Mesodermal cell (in vitro differentiated cells): Measurements from ENCODE around the gene CENPO.

Source experiments
- H3K27ac ChIP-seq: 2 replicates; pipeline ENCODE4 v1.7.0; 2013; ENCODE audit warnings: mild to moderate bottlenecking, low read depth, low read length, moderate library complexity; ENCODE audit not compliant: severe bottlenecking
- H3K36me3 ChIP-seq: 2 replicates; pipeline ENCODE4 v1.7.1; 2013; ENCODE audit warnings: mild to moderate bottlenecking, low read length, moderate library complexity; ENCODE audit not compliant: control insufficient read depth, insufficient read depth
- H3K4me1 ChIP-seq: one replicate; pipeline ENCODE4 v1.7.1; 2013; ENCODE audit warnings: mild to moderate bottlenecking, low read length; ENCODE audit not compliant: insufficient read depth, control insufficient read depth, poor library complexity, severe bottlenecking
- H3K4me3 ChIP-seq: 2 replicates; pipeline ENCODE4 v1.7.0; 2013; ENCODE audit warnings: low read length, control low read depth, mild to moderate bottlenecking; ENCODE audit not compliant: insufficient read depth, poor library complexity, severe bottlenecking; ENCODE audit errors: extremely low read depth
- H3K9me3 ChIP-seq: 2 replicates; pipeline ENCODE4 v1.7.1; 2013; ENCODE audit warnings: mild to moderate bottlenecking, low read length, moderate library complexity; ENCODE audit not compliant: control insufficient read depth
- WGBS, 2 experiments: methylation state at CpG; one replicate each; pipeline ENCODE4 v1.1.5; 2013; ENCODE audit warnings: missing lambda C conversion rate in 2 of 2; ENCODE audit not compliant: insufficient coverage in 2 of 2; 5-methylcytosine and 5-hydroxymethylcytosine counted together

Gene CENPO

DNA sequence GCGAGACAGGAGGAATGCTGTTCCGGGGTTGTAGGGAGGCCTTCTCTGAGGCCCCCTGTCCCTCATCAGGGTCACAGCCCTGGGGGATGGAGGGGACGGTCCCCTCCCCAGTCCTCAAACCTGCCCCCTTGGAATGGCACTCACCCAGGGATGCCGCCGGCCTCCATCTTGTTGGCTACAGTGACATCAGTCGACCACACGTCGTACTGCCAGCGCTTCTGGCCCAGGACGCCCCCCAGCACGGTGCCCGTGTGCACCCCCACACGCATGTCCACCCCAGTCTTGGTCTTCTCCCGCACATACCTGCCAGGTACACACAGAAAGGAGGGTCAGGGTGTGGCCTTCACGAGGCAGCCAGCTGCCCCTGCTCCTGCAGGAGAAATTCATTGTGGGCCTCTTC, 46.5 kb downstream of the CENPO start:
- H3K9me3 ChIP-seq, result no peaks in the 10 kb centered on the region
- WGBS, 2 experiments, result 91 to 93% methylated on average over 11 to 15 of the region's 15 CpGs
- no peak overlapping the region for H3K27ac ChIP-seq
- peaks cover 19% of the 10 kb centered on the region for H3K36me3 ChIP-seq
- H3K4me3 ChIP-seq, result no peak overlapping the region
- no peaks in the 10 kb centered on the region for H3K4me1 ChIP-seq

- H3K4me1 ChIP-seq, result no peaks in the 10 kb centered on the region
- no peak overlapping the region for H3K27ac ChIP-seq
- H3K9me3 ChIP-seq, result no peaks in the 10 kb centered on the region
- no peak overlapping the region for H3K4me3 ChIP-seq
- WGBS, 2 experiments, result 79 to 80% methylated on average over 13 to 17 of the region's 17 CpGs
- H3K36me3 ChIP-seq, result peaks cover 14% of the 10 kb centered on the region
Measured at GRCh38 chr2:24840164-24840869, 47.1 kb downstream of the CENPO start.

GRCh38 chr2:24840962-24841945, 48.0 kb downstream of the CENPO start:
- Histone ChIP-seq H3K27ac (no peak overlapping the region), H3K4me3 (no peak overlapping the region), H3K4me1 (no peaks in the 10 kb centered on the region), H3K36me3 (peaks cover 8% of the 10 kb centered on the region), H3K9me3 (peaks cover 2% of the 10 kb centered on the region)
- 88 to 90% methylated on average over 20 to 25 of the region's 26 CpGs for WGBS, 2 experiments

DNA sequence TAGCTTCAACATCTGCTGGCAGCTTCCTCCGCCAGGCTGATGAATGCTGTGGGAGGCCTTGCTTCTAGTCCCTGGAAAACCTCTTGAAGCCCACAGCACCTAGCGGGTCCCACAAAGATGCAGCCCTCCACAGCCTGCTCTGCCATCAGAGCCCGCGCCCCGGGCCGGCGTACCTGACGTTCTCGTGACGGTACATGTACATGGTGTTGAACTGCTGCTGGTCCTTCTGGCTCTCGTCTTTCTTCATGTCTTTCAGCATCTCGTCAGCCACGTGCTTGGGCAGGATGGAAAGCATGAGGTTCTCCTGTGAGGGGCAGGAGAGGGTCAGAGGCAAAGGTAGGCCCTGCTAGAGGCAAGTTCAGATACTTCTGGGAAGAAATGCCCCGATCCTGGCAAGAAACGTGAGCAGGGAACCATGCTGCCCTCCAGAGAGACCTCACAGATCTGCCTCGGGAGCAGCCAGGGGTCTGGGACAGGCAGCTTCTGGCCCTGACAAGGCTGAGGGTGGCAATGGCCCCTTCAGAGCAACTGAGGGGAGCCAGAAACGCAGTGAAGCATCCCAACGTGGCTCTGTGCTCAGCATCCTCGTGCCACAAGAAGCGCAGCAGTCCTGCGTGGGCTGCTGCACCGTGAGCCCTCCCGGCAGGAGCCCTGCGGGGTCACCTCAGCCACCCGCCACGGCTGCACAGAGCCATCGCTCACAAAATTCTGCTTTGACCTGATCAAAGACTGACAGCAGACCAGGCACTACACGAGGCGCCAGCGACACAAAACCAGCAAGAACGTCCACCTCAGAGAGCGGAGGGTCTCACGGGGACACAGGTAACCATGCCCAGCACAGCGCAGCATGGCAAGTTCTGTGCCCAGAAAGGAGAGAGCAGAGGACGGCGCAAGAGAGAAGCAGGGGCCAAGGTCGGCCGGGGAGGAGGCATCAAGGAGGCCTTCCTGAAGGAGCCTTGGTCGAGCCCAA, 49.1 kb downstream of the CENPO start:
- H3K4me3 ChIP-seq, result no peak overlapping the region
- no peaks in the 10 kb centered on the region for H3K4me1 ChIP-seq
- 92 to 95% methylated on average over 38 to 39 of the region's 39 CpGs for WGBS, 2 experiments
- peaks cover 7% of the 10 kb centered on the region for H3K9me3 ChIP-seq
- no peak overlapping the region for H3K27ac ChIP-seq
- peaks cover 2% of the 10 kb centered on the region for H3K36me3 ChIP-seq

DNA sequence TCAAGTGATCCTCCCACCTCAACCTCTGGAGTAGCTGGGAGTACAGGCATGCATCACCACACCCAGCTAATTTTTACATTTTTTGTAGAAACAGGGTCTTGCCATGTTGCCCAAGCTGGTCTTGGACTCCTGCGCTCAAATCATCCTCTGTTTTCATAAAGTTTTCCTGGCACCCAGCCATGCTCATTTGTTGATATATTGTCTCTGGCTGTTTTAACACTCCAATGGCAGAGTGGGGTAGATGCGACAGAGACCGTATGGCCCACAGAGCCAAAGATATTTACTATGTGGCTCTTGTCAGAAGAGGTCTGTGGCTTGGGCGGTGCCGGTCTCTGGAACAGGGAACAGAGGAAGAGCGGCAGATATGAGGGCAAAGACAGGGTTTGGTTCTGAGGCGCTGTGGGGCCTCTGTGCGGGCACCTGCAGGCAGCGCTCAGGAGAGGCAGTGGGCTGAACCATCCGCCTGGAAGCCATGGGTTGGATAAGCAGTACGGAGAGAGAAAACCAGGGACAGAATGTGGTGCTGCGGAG, 50.2 kb downstream of the CENPO start:
- Histone ChIP-seq H3K4me1 (no peaks in the 10 kb centered on the region), H3K27ac (no peak overlapping the region), H3K36me3 (peaks cover 2% of the 10 kb centered on the region), H3K9me3 (peaks cover 14% of the 10 kb centered on the region), H3K4me3 (no peak overlapping the region)
- WGBS, 2 experiments, result 93 to 99% methylated on average over 9 to 12 of the region's 12 CpGs

DNA sequence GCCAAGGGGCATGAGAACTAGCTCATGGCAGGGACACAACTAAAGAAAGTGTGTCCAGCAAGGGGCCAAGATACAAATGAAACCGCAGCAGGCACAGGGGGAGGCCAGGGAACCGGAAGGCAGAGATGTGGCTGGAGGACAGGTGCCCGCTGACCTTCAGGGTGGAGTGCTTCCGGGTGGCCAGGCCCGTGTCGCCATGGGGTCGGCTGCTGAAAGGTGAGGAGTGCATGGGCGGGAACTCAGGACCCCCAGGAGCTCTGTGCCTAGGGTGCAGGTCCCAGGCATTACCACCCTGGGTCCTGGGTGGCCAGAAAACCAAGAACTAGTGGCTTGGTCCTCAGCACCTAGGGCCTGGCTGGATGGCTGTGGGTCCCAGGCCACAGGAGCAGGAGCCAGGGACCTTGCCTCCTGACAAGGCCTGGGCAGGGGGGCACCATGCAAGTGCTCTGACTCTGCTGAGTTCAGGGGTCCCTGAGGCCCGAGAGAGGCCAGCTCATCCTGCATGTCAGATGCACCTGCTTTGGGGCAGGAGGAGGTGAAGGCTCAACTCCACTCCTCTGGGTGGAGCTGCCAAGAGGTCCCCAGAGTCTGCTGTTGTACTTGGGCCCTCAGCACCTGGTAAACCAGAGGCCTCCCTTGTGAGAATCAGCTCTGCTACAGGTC, 50.9 kb downstream of the CENPO start:
- Histone ChIP-seq H3K4me3 (no peak overlapping the region), H3K9me3 (peaks cover 22% of the 10 kb centered on the region), H3K36me3 (peaks cover 1% of the 10 kb centered on the region), H3K27ac (no peak overlapping the region), H3K4me1 (no peaks in the 10 kb centered on the region)
- WGBS, 2 experiments, result 94 to 99% methylated on average over 2 to 9 of the region's 9 CpGs

GRCh38 chr2:24845691-24846090, 52.5 kb downstream of the CENPO start:
- Histone ChIP-seq H3K27ac (no peak overlapping the region), H3K4me3 (no peak overlapping the region), H3K4me1 (no peaks in the 10 kb centered on the region), H3K36me3 (no peaks in the 10 kb centered on the region), H3K9me3 (peaks cover 22% of the 10 kb centered on the region)
- 94 to 97% methylated on average over 3 to 5 of the region's 5 CpGs for WGBS, 2 experiments

GRCh38 chr2:24850944-24851343, 57.7 kb downstream of the CENPO start:
- 87 to 92% methylated on average over 6 of the region's 7 CpGs for WGBS, 2 experiments
- Histone ChIP-seq H3K4me3 (no peak overlapping the region), H3K36me3 (peaks cover 7% of the 10 kb centered on the region), H3K4me1 (peaks cover 12% of the 10 kb centered on the region), H3K27ac (no peak overlapping the region), H3K9me3 (peaks cover 22% of the 10 kb centered on the region)

- Histone ChIP-seq H3K36me3 (peaks cover 7% of the 10 kb centered on the region), H3K4me3 (no peak overlapping the region), H3K9me3 (peaks cover 18% of the 10 kb centered on the region), H3K4me1 (peaks cover 20% of the 10 kb centered on the region), H3K27ac (no peak overlapping the region)
- 92 to 96% methylated on average over 8 to 13 of the region's 13 CpGs for WGBS, 2 experiments
Measured at GRCh38 chr2:24852026-24852425, 58.8 kb downstream of the CENPO start.
